NB4 (cell line): ENCODE data around the gene MRPS35.

Source experiments
- DNase-seq: peaks from one replicate; pipeline ENCODE4 v3.0.0; 2010; ENCODE audit warnings: low read depth
- H3K4me3 ChIP-seq: one replicate; pipeline ENCODE4 v1.5.1; 2011; ENCODE audit warnings: mild to moderate bottlenecking, low read depth, low read length, moderate library complexity
- MYC ChIP-seq: IDR thresholded peaks from 2 replicates; pipeline ENCODE4 v1.6.1; 2011; ENCODE audit warnings: low read depth, low read length
- POLR2A ChIP-seq: IDR thresholded peaks from 2 replicates; pipeline ENCODE4 v1.6.1; 2011; ENCODE audit warnings: mild to moderate bottlenecking; ENCODE audit not compliant: insufficient read length; ENCODE audit errors: extremely low read depth
- TF ChIP-seq, protein P1 (sequence below): IDR thresholded peaks from one replicate; pipeline ENCODE4 v1.5.1; 2012; ENCODE audit warnings: low read depth, low read length
- TF ChIP-seq, protein P2 (sequence below): IDR thresholded peaks from 2 replicates; pipeline ENCODE4 v1.6.1; 2011; ENCODE audit warnings: low read depth, low read length

Gene MRPS35

DNA sequence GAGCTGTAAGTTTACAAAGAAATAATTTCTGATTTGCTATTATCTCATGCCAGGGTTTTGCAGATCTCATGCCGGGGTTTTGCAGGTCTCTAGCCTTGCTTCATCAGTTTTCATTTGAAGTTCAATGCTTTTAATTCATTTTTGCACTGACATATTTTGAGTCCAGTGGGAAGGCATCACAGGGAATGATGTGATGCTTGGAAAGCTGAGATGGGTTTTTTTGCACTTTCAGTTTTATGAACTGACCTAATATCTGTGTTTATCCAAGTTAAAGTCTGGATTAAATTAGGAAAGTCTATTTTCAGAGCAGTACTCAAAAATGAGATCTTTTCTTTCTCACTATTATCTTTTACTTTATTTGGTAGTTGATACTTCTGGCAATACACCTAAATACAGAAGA lies 38.0 kb upstream of the MRPS35 start:
- H3K4me3 ChIP-seq = no peak overlapping the region
- TF ChIP-seq MYC (no peak), POLR2A (no peak)
- TF ChIP-seq, protein P1, sequence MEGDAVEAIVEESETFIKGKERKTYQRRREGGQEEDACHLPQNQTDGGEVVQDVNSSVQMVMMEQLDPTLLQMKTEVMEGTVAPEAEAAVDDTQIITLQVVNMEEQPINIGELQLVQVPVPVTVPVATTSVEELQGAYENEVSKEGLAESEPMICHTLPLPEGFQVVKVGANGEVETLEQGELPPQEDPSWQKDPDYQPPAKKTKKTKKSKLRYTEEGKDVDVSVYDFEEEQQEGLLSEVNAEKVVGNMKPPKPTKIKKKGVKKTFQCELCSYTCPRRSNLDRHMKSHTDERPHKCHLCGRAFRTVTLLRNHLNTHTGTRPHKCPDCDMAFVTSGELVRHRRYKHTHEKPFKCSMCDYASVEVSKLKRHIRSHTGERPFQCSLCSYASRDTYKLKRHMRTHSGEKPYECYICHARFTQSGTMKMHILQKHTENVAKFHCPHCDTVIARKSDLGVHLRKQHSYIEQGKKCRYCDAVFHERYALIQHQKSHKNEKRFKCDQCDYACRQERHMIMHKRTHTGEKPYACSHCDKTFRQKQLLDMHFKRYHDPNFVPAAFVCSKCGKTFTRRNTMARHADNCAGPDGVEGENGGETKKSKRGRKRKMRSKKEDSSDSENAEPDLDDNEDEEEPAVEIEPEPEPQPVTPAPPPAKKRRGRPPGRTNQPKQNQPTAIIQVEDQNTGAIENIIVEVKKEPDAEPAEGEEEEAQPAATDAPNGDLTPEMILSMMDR = no peak
- TF ChIP-seq, protein P2, sequence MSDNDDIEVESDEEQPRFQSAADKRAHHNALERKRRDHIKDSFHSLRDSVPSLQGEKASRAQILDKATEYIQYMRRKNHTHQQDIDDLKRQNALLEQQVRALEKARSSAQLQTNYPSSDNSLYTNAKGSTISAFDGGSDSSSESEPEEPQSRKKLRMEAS = no peak
- DNase-seq = no peak

DNA sequence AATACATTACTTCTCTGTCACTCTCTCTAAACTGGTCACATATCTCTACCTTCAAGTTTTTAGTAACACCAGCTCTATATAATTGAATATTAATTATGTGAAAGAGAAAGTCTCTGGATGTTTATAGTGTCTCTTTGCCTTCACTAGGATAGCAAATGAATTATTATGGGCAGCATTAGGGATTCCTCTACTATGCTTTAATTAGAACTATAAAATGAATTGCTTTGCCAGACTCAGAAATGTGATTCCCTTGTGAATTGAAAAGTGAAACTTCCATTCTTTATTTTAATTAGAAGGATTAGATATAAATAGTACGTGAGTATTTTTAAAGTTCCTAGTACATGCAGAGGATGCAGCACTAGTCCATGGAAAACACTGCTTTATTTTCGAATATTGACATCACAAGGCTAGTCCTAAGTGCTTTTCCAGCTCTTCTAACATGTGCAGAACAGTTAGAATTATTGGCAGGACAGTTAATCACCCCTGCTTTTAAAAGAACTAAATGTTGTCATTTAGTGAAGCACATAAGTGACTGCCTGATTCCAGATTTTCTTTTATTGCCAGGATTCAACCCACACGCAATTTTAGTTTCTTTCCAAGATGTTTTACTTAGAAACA lies 37.4 kb upstream of the MRPS35 start:
- TF ChIP-seq, protein P2 = no peak
- no peak for TF ChIP-seq POLR2A
- TF ChIP-seq, protein P1 = no peak
- TF ChIP-seq MYC = no peak
- no peak overlapping the region for H3K4me3 ChIP-seq
- no peak for DNase-seq

DNA sequence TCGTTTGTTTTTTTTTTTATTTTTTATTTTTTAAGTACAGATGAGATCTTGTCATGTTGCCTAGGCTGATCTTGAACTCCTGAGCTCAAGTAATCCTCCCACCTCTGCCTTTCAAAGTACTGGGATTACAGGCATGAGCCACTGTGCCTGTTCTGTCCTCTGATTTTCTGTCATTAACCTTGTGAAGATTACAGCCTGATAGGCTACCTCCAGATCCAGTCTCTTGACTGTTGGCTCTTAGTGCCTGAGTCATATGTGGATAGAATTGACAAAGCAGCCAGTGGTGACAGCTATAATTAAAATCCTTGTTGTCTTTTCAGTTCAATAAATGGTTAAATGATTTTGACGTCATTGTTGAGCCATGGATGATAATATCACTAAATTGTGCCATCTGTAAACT lies 35.6 kb upstream of the MRPS35 start:
- DNase-seq = no peak
- H3K4me3 ChIP-seq = no peak overlapping the region
- TF ChIP-seq, protein P1 = no peak
- no peak for TF ChIP-seq POLR2A
- TF ChIP-seq MYC = no peak
- TF ChIP-seq, protein P2 = no peak

DNA sequence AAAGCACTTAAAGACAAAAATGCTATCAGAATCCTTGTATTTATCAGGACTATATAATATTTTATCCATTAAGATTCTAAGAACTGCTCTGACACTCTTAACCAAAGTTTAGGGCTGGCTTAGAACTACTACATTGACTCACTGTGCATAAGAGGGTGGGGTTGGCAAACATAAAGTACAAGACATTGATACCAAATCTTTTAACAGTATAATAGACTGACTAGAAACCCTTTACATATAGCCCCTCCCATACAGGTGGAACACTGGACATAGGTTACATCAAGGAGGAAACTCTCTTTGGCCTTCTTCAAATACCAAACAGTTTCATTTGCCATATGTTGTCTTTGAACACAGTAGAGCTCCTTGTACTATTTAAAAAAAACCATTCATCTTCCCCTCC lies 30.0 kb upstream of the MRPS35 start:
- TF ChIP-seq, protein P2 = no peak
- no peak for TF ChIP-seq MYC
- TF ChIP-seq, protein P1 = no peak
- TF ChIP-seq POLR2A = no peak
- H3K4me3 ChIP-seq = no peak overlapping the region
- no peak for DNase-seq

DNA sequence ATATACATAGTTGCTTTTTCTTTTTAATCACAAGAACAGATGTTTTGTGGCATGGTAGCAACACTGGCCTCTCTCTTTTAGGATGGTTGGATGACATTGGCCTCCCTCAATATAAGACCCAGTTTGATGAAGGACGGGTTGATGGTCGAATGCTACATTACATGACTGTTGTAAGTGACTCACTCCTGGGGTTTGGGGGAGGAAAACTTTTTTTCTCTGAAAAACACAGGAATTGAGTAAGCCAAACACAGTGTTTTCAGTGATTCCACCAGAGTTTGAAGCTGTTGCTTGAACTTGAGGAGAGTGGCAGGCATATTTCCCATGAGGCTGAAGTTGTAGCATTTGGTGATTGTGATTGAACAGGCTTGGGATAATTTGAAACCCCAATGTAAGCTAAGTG lies 28.1 kb upstream of the MRPS35 start:
- no peak overlapping the region for H3K4me3 ChIP-seq
- TF ChIP-seq POLR2A (no peak), MYC (no peak)
- TF ChIP-seq, protein P2 = no peak
- TF ChIP-seq, protein P1 = no peak
- no peak for DNase-seq
